ENCODE measurements around the gene EFTUD2.
"Not testable (repeated sequence)": the region's sequence is repeated elsewhere in the genome, so short reads cannot be mapped to it uniquely, and the experiment has no call there.

The EFTUD2 gene

GRCh38 chr17:44848961-44849489 is 50.2 kb downstream of the EFTUD2 start:
- DNase-seq (ENCODE audit: low read depth) = no peak

GRCh38 chr17:44848257-44848795 is 50.9 kb downstream of the EFTUD2 start:
- no peak for DNase-seq (ENCODE audit: low read depth)

- DNase-seq (ENCODE audit: low read depth) = no peak
Observed at GRCh38 chr17:44847586-44847985, 51.7 kb downstream of the EFTUD2 start, which contains the start of gene HIGD1B. HIGD1B (plus strand) TSS chr17:44847883; CDS start chr17:44848153, 270 bp downstream.

DNA sequence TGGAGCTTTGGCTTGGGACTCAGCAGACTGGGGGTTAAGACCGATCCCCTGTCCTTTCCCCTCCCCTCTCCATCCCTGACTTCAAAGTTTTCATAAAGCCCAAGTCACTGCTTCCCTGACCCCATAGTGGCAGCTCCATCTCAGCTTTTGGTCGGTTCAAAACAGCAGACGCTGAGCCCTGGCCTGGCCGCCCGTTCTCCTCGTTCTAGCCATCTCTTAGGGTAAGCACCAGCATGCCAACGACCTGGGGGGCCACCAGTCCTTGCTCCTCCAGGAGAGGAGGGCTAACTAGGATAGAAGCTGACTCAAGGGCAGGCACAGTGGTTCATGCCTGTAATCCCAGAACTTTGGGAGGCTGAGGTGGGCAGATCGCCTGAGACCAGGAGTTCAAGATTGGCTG is 53.0 kb downstream of the EFTUD2 start:
- no peak for DNase-seq (ENCODE audit: low read depth)

GRCh38 chr17:44844390-44844830 is 54.8 kb downstream of the EFTUD2 start:
- DNase-seq (ENCODE audit: low read depth) = no peak

- no peak for DNase-seq (ENCODE audit: low read depth)
Observed at GRCh38 chr17:44842748-44843147, 56.5 kb downstream of the EFTUD2 start.

- DNase-seq (ENCODE audit: low read depth) = no peak
Observed at GRCh38 chr17:44840936-44841335, 58.3 kb downstream of the EFTUD2 start.

- no peak for DNase-seq (ENCODE audit: low read depth)
Observed at GRCh38 chr17:44840274-44840673, 59.0 kb downstream of the EFTUD2 start.

GRCh38 chr17:44837196-44837595 is 62.0 kb downstream of the EFTUD2 start:
- DNase-seq (ENCODE audit: low read depth) = no peak

DNA sequence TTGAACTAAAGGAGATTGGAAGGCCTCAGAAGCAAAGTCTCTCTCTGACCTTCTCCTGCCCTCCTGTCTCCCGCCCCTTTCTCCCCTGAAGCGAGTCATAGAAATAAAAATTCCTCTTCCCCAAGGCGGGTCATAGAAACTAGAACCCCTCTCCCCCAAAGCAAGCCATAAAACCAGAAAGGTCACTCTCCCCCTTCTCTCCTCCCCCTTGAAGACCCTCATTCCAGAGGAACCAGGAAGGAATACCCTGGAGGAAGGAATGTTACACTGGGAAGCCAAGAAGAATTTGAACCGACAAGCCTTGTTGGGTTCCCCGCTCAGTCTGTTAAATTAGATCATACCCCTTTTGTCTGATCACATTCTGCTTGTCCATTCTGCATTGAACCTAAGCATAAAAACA is 66.4 kb downstream of the EFTUD2 start:
- no peak for DNase-seq (ENCODE audit: low read depth)

DNA sequence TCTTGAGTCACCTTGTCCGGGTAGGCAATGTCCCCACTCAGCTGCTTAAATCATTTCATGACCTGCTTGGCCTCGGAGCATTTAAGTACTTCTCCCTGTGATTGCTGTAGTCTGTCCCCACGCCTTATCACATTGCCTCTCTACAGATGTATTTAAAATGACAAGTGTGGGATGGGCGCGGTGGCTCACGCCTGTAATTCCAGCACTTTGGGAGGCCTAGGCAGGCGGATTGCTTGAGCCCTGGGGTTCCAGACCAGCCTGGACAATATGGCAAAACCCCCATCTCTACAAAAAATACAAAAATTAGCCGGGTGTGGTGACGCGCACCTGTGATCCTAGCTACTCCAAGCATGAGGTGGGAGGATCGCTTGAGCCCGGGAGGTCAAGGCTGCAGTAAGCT is 67.9 kb downstream of the EFTUD2 start:
- no peak for DNase-seq (ENCODE audit: low read depth)

DNA sequence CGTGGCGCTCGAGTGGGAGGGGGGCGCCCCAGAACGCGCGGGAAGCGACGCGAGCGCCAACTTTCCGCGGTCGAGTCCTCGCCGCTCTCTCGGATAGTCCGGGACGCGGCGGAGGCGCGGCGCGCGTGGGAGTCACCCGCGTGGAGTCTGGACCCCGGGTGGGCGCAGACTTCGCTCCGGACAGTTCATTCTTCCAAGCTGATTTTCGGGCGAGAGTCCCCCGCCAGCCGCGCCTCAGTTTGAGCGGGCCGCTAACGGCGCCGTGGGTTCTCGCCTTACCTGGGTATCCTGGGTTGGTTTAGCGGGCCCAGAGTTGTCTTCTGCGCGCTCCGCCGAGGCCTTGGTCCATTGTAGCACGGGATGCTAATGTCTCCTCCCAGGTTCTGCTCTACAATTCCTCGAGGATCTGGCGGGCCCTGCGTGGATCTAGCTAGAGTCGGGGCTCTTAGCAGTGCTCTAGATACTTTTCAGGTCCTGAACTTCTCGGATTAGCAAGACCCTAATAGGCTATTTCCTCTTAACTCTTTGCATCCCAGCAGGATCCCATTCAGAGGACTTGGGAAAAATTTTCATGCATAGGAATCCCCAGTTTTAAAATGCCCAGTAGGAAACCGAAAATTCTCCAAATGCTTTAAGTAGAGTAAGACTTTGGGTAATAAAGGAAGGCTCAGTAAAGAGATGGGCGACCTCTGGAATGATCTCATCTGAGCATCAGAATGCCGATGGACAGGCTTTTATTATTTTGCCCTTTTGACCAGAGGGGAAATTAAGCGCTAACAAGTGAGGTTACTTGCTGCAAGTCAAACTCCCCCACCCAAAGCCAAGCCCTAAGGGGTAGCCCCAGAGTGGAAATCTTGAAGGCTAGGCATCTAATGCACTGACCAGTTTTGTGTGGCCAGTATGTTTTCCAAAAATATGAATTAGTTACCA is 68.6 kb downstream of the EFTUD2 start:
- DNase-seq (ENCODE audit: low read depth) = peak; percentile 17

DNA sequence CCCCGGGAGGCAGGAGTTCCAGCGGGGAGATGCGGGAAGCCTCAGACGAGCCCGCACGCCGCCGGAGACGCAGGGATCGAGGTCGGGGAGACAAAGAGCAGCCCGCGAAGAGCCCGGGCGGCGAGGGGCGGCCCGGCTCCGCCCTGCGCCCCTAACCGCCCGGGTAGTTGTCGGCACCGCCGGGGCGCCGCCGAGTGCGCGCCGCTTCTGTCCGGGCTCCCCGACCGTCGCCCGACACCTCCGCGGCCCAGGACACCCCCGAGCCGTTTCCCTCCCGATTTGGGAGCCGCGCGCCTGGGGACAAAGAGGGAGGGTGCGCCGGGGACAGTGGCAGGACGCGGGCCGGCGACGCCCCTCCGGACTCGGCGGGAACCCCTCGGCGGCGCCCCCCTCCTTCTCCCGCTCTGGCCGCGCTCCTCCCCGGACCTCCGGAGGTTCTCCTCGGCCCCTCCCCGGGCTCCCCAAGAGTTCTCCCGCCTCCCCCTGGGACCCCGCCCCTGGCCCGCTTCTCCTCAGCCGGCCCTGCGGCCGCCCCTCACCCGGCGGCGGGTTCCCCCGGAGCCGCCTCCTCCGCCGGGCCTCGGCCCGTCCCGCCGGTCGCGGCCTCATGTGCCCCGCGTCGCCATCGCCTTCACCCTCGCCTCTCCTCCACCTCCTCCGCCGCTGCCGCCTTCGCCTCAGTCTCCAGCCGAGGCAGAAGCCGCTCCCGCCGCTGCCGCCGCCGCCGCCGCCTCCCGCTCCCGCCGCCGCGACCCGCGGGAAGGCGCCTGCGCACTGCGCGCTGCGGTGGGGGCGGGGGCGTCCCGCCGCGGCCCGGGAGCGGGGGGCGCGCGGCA is 69.5 kb downstream of the EFTUD2 start, which contains the start of gene GJC1:
Gene GJC1 (minus strand): TSS at position 765 of the 836 bp plus-strand sequence. CDS start 24,470 bp downstream, outside the sequence.
- DNase-seq (ENCODE audit: low read depth) = no peak

- DNase-seq (ENCODE audit: low read depth) = no peak
Observed at GRCh38 chr17:44828919-44829522, 70.2 kb downstream of the EFTUD2 start.

GRCh38 chr17:44827863-44828262 is 71.4 kb downstream of the EFTUD2 start:
- no peak for DNase-seq (ENCODE audit: low read depth)

DNA sequence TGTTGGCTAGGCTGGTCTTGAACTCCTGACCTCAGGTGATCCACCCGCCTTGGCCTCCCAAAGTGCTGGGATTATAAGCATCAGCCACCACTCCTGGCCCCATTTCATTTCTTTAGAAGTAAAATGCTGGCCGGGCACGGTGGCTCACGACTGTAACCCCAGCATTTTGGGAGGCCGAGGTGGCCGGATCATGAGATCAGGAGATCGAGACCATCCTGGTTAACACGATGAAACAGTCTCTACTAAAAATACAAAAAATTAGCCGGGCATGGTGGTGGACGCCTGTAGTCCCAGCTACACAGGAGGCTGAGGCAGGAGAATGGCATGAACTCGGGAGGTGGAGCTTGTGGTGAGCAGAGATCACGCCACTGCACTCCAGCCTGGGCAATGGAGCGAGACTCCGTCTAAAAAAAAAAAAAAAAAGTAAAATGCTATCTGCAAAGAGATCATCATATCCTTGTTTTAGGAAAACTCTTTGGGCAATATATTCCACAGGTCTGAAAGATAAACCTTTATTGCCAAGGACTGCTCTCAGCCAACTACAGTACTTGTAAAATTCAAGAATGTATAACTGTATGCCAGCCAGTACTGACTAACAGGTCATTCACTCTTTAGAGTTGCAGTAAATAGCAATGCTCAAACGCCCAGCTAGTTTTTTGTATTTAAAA is 73.0 kb downstream of the EFTUD2 start:
- DNase-seq (ENCODE audit: low read depth) = no peak

GRCh38 chr17:44825236-44825635 is 74.0 kb downstream of the EFTUD2 start:
- DNase-seq (ENCODE audit: low read depth) = not testable (repeated sequence)

DNA sequence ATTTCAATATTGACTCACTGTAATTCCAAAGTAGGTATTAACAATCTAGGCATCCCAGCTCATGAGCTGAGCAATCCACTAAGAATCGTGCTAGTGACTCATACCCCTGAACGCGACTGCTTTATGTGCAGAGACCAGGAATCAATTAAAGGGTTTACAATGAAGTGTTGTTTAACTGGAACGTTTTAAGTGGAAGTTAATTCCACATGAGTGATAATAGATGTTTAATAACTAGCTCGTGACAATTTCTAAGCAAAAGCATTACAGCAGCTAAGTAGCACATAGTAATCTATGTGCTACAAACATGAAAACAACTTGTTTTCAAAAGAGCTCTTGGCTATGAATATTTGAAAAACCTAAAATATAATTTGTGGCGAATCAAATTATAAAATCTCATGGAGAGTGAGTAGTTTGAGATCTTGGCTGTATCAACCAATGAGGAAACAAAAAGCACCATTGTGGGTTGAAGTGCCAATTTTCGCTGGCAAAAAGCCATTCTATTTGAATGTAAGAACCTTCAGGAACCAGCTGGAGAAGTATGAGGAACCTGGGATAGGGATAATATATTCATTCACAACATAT is 78.5 kb downstream of the EFTUD2 start:
- no peak for DNase-seq (ENCODE audit: low read depth)

DNA sequence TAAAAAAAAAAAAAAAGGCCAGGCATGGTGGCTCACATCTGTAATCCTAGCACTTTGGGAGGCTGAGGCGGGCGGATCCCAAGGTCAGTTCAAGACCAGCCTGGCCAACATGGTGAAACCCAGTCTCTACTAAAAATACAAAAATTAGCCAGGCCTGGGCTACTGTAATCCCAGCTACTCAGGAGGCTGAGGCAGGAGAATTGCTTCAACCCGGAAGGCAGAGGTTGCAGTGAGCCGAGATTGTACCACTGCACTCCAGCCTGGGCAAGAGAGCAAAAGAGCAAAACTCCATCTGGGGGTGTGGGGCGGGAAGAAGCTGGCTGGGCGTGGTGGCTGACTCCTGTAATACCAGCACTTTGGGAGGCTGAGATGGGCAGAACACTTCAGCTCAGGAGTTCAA is 80.7 kb downstream of the EFTUD2 start:
- DNase-seq (ENCODE audit: low read depth) = not testable (repeated sequence)

GRCh38 chr17:44812263-44812662 is 87.0 kb downstream of the EFTUD2 start:
- DNase-seq (ENCODE audit: low read depth) = no peak

Measured in stimulated activated CD8-positive, alpha-beta memory T cell treated with anti-CD3 and anti-CD28 coated beads, Interleukin-12 subunit alpha, Interleukin-12 subunit beta, amount 100 ng/mL, for 4 hours (primary cell).